Motor neuron (in vitro differentiated cells): ENCODE results near the gene KRT80. TPM values are rescaled to one million over a fixed set of nuclear protein-coding genes. Genes with fewer than 3 reads are reported as not detected.

Experiments used
- ATAC-seq, 8 experiments: fragments of 200-7000 bp; cut with Tn5 transposase; replicated peaks in 6 of 8; 2 replicates each; pipeline ENCODE4 v1.8.0; 2021; ENCODE audit warnings: mild to moderate bottlenecking in 8 of 8, moderate library complexity in 8 of 8
- H3K27ac ChIP-seq, 2 donors: fragments of 250-450 bp; sonication (Bioruptor Pico); 2 replicates each; pipeline ENCODE4 v1.9.0; 2021; ENCODE audit warnings: antibody characterized with exemption in 2 of 2, mild to moderate bottlenecking in 2 of 2, moderate library complexity in 1 of 2
- H3K4me1 ChIP-seq, 2 donors: fragments of 250-450 bp; sonication (Bioruptor Pico); replicated peaks in 1 of 2; 2 replicates each; pipeline ENCODE4 v1.6.1; 2021; ENCODE audit warnings: antibody characterized with exemption in 2 of 2, mild to moderate bottlenecking in 2 of 2, moderate library complexity in 1 of 2
- H3K4me3 ChIP-seq, 5 donors: fragments of 250-450 bp; sonication (Bioruptor Pico); 2 replicates each; pipeline ENCODE4 v1.9.0; 2021; ENCODE audit warnings: antibody characterized with exemption in 5 of 5, mild to moderate bottlenecking in 5 of 5, moderate library complexity in 4 of 5
- WGBS, 10 experiments: fragments of 450-650 bp; shearing (Covaris generic); methylation state at CpG; one replicate each; pipeline ENCODE4 v1.0.0; 2022; 5-methylcytosine and 5-hydroxymethylcytosine counted together
- in situ Hi-C, 9 experiments: fragments of 400-800 bp; cut with MboI; loops; one replicate each; pipeline ENCODE4 v1.15.0; 2021; ENCODE audit warnings: low sequenced_read_pairs in 9 of 9, low pct_unique_long_range_greater_than_20kb in 2 of 9; ENCODE audit not compliant: unreplicated experiment in 9 of 9
- total RNA-seq, 8 experiments: library from RNA; unstranded; fragments of 300-600 nt; gene quantifications; 2 replicates each; pipeline versions ENCODE4 v1.2.3 to v1.2.4, GENCODE V29; 2022

KRT80 gene
- total RNA-seq, 8 experiments from 2014 or later, result 0.14 to 0.85 (median 0.26) TPM; not detected in 2

GRCh38 chr12:52119398-52120254 lies 72.2 kb downstream of the KRT80 start:
- ATAC-seq, result peak in 4 of 8 experiments; percentile 36 to 80 (median 62)
- Histone ChIP-seq H3K4me3 (no peak overlapping the region), H3K27ac (no peak overlapping the region), H3K4me1 (no peaks in the 10 kb centered on the region)
- 0 to 100% (median 84%) methylated on average over 1 to 6 of the region's 23 CpGs; no CpG with 5 or more reads in 3 of the 10 experiments for WGBS, 10 experiments
- in situ Hi-C loops, result no loop called here

Other genes starting within 250 kb of the KRT80 start
- gene ACVR1B, start 240.3 kb downstream of the KRT80 start, total RNA-seq, result 10 to 100 TPM in 7 of 8 experiments, 1 to 10 TPM in 1; 9.0 to 62.0 (median 36.6) TPM
- gene TAMALIN, start 185.1 kb downstream of the KRT80 start, total RNA-seq, result 10 to 100 TPM in 3 of 8 experiments, 1 to 10 TPM in 5; 2.9 to 45.8 (median 5.7) TPM
- 10 to 100 TPM in 2 of 8 experiments, 1 to 10 TPM in 6; 3.4 to 11.8 (median 7.7) TPM for gene NR4A1, start 140.6 kb downstream of the KRT80 start, total RNA-seq
- 10 to 100 TPM; 27.4 to 55.1 (median 35.8) TPM for gene ATG101, start 122.0 kb downstream of the KRT80 start, total RNA-seq
- gene SMIM41, start 112.3 kb downstream of the KRT80 start, total RNA-seq, result not detected
- gene KRT7, start 41.2 kb upstream of the KRT80 start, total RNA-seq, result 1 to 10 TPM in 5 of 8 experiments, under 1 TPM in 1, not detected in 2; 0.78 to 5.8 (median 2.4) TPM
- gene KRT86, start 82.6 kb upstream of the KRT80 start, total RNA-seq, result under 1 TPM in 4 of 8 experiments, not detected in 4; 0.14 to 0.59 (median 0.33) TPM
- under 1 TPM in 2 of 8 experiments, not detected in 6; 0.49 to 0.58 TPM for gene KRT81, start 99.5 kb upstream of the KRT80 start, total RNA-seq
- gene KRT83, start 129.4 kb upstream of the KRT80 start, total RNA-seq, result under 1 TPM in 2 of 8 experiments, not detected in 6; 0.14 to 0.28 TPM
- 1 to 10 TPM in 1 of 8 experiments, under 1 TPM in 4, not detected in 3; 0.08 to 9.3 (median 0.14) TPM for gene KRT85, start 175.5 kb upstream of the KRT80 start, total RNA-seq
- under 1 TPM in 4 of 8 experiments, not detected in 4; 0.13 to 0.24 (median 0.14) TPM for gene KRT84, start 193.6 kb upstream of the KRT80 start, total RNA-seq
- under 1 TPM in 2 of 8 experiments, not detected in 6; 0.14 TPM for gene KRT82, start 214.3 kb upstream of the KRT80 start, total RNA-seq
- gene KRT75, start 242.4 kb upstream of the KRT80 start, total RNA-seq, result under 1 TPM in 4 of 8 experiments, not detected in 4; 0.08 to 0.66 (median 0.12) TPM